H1 (cell line): ENCODE data around the gene CCAR1. TPM values are rescaled to one million over a fixed set of nuclear protein-coding genes. Genes with fewer than 3 reads are reported as not detected.
"Not testable (repeated sequence)": the region's sequence is repeated elsewhere in the genome, so short reads cannot be mapped to it uniquely, and the experiment has no call there.

ENCODE experiments used
- CTCF ChIA-PET: fragments of 300-600 bp; sonication (Branson Sonifier 250); formaldehyde crosslinking; loops from one replicate; lab custom pipeline; 2021; ENCODE audit not compliant: partially characterized antibody; lab: Charles Lee
- POLR2A ChIA-PET: fragments of 300-600 bp; sonication (Branson Sonifier 250); formaldehyde crosslinking; loops from one replicate; lab custom pipeline; 2021; ENCODE audit warnings: inconsistent platforms; ENCODE audit not compliant: partially characterized antibody; lab: Charles Lee
- DNase-seq, 2 experiments: peaks; one replicate each; pipeline versions ENCODE4 v3.0.0 to v3.0.0-alpha.2; 2010 to 2022; ENCODE audit warnings: low spot score in 2 of 2, low read depth in 1 of 2, mixed read lengths in 1 of 2
- FAIRE-seq: peaks from 2 replicates; lab custom pipeline; 2011; peaks lifted over from hg19 to GRCh38; lab: Jason Lieb, UNC
- H2AFZ ChIP-seq: 2 replicates; pipeline ENCODE4 v1.8.1; 2012; ENCODE audit warnings: low read length, inconsistent platforms
- H2AK5ac ChIP-seq: 2 replicates; pipeline ENCODE4 v1.6.1; 2013; ENCODE audit warnings: low read depth, low read length
- H2BK120ac ChIP-seq: replicated peaks from 2 replicates; pipeline ENCODE3; 2013; ENCODE audit warnings: low read depth, low read length, inconsistent platforms
- H2BK12ac ChIP-seq: 2 replicates; pipeline ENCODE4 v1.6.1; 2013; ENCODE audit warnings: low read depth, low read length
- H2BK15ac ChIP-seq: 2 replicates; pipeline ENCODE4 v1.6.1; 2013; ENCODE audit warnings: low read length
- H2BK20ac ChIP-seq: 2 replicates; pipeline ENCODE4 v1.6.1; 2013; ENCODE audit warnings: low read length
- H2BK5ac ChIP-seq: 2 replicates; pipeline ENCODE4 v1.6.1; 2013; ENCODE audit warnings: low read depth, low read length
- H3K14ac ChIP-seq: 2 replicates; pipeline ENCODE4 v1.6.1; 2013; ENCODE audit warnings: inconsistent platforms; ENCODE audit not compliant: insufficient read length
- H3K18ac ChIP-seq: 2 replicates; pipeline ENCODE4 v1.6.1; 2013; ENCODE audit warnings: low read length; ENCODE audit errors: extremely low read depth
- H3K23ac ChIP-seq: 2 replicates; pipeline ENCODE4 v1.6.1; 2013; ENCODE audit warnings: inconsistent platforms; ENCODE audit not compliant: insufficient read length
- H3K23me2 ChIP-seq: 2 replicates; pipeline ENCODE4 v1.6.1; 2013; ENCODE audit warnings: low read depth, low read length
- H3K27ac ChIP-seq: 2 replicates; pipeline ENCODE4 v1.6.1; 2011; ENCODE audit warnings: low read depth, low read length, inconsistent platforms
- H3K27me3 ChIP-seq, 4 experiments: replicated peaks in 1 of 4; 1 replicate in 1 of 4; 2 replicates in 3 of 4; pipeline versions ENCODE4 v1.6.1 to v1.8.1; 2011 to 2013; ENCODE audit warnings: low read length in 3 of 4, mild to moderate bottlenecking in 3 of 4, inconsistent platforms in 2 of 4, mixed read lengths in 2 of 4, moderate library complexity in 1 of 4; ENCODE audit not compliant: control insufficient read depth in 3 of 4, insufficient read depth in 3 of 4; ENCODE audit errors: extremely low read depth in 1 of 4
- H3K36me3 ChIP-seq, 4 experiments: 2 replicates each; pipeline versions ENCODE4 v1.6.1 to v1.8.1; 2011 to 2013; ENCODE audit warnings: mild to moderate bottlenecking in 4 of 4, low read length in 3 of 4, moderate library complexity in 2 of 4, control low read depth in 1 of 4, inconsistent platforms in 1 of 4; ENCODE audit not compliant: insufficient read depth in 4 of 4, control insufficient read depth in 2 of 4
- H3K4ac ChIP-seq: replicated peaks from 2 replicates; pipeline ENCODE3; 2013; ENCODE audit warnings: low read length, low read depth, mixed read lengths, inconsistent platforms; ENCODE audit not compliant: insufficient read length
- H3K4me1 ChIP-seq, 4 experiments: replicated peaks in 1 of 4; 1 replicate in 1 of 4; 2 replicates in 3 of 4; pipeline versions ENCODE4 v1.6.1 to v1.8.1; 2011 to 2013; ENCODE audit warnings: low read length in 3 of 4, inconsistent platforms in 2 of 4, mixed read lengths in 1 of 4; ENCODE audit not compliant: insufficient read depth in 4 of 4, control insufficient read depth in 3 of 4
- H3K4me2 ChIP-seq, 2 experiments: 2 replicates each; pipeline versions ENCODE4 v1.6.1 to v1.8.1; 2011 to 2013; ENCODE audit warnings: low read depth in 2 of 2, low read length in 2 of 2, control low read depth in 1 of 2, inconsistent platforms in 1 of 2, mild to moderate bottlenecking in 1 of 2; ENCODE audit not compliant: insufficient read depth in 1 of 2
- H3K4me3 ChIP-seq, 4 experiments: fragments of 200-600, 300-600 bp in 1 of 4; sonication (generic), shearing (Covaris generic), sonication (Bioruptor Twin) in 1 of 4; 2 replicates each; pipeline versions ENCODE4 v1.5.1 to v1.8.1; 2011 to 2016; ENCODE audit warnings: low read length in 4 of 4, low read depth in 3 of 4, control low read depth in 2 of 4, inconsistent platforms in 2 of 4, mild to moderate bottlenecking in 2 of 4, mixed read lengths in 1 of 4, moderate library complexity in 1 of 4; ENCODE audit not compliant: insufficient read depth in 2 of 4; ENCODE audit errors: extremely low read depth in 1 of 4
- H3K56ac ChIP-seq: replicated peaks from 2 replicates; pipeline ENCODE3; 2013; ENCODE audit warnings: low read depth, mild to moderate bottlenecking, mixed read lengths, low read length, inconsistent platforms; ENCODE audit not compliant: insufficient read length
- H3K79me1 ChIP-seq: 2 replicates; pipeline ENCODE4 v1.6.1; 2013; ENCODE audit warnings: low read depth, low read length, control low read depth
- H3K79me2 ChIP-seq, 2 experiments: 2 replicates each; pipeline versions ENCODE4 v1.6.1 to v1.8.1; 2012 to 2013; ENCODE audit warnings: low read length in 2 of 2, mild to moderate bottlenecking in 2 of 2, inconsistent platforms in 1 of 2; ENCODE audit not compliant: insufficient read depth in 2 of 2, control insufficient read depth in 1 of 2
- H3K9ac ChIP-seq, 4 experiments: replicated peaks in 1 of 4; 1 replicate in 1 of 4; 2 replicates in 3 of 4; pipeline versions ENCODE4 v1.6.1 to v1.8.1; 2011 to 2013; ENCODE audit warnings: low read depth in 3 of 4, low read length in 3 of 4, control low read depth in 2 of 4, mild to moderate bottlenecking in 2 of 4, moderate library complexity in 2 of 4, inconsistent platforms in 1 of 4; ENCODE audit errors: extremely low read depth in 1 of 4
- H3K9me3 ChIP-seq, 2 experiments: 2 replicates each; pipeline versions ENCODE4 v1.6.1 to v1.8.1; 2012 to 2013; ENCODE audit warnings: mild to moderate bottlenecking in 2 of 2, moderate library complexity in 2 of 2, control low read depth in 1 of 2, inconsistent platforms in 1 of 2, low read depth in 1 of 2, low read length in 1 of 2, mixed read lengths in 1 of 2; ENCODE audit not compliant: insufficient read depth in 2 of 2
- H4K20me1 ChIP-seq, 2 experiments: replicated peaks in 1 of 2; 2 replicates each; pipeline versions ENCODE3 to v1.8.1; 2011 to 2013; ENCODE audit warnings: inconsistent platforms in 2 of 2, low read length in 2 of 2, mild to moderate bottlenecking in 1 of 2; ENCODE audit not compliant: insufficient read depth in 2 of 2, control insufficient read depth in 1 of 2
- H4K5ac ChIP-seq: 2 replicates; pipeline ENCODE4 v1.6.1; 2013; ENCODE audit warnings: low read length, low read depth, mixed read lengths, inconsistent platforms; ENCODE audit not compliant: insufficient read length
- H4K8ac ChIP-seq: 2 replicates; pipeline ENCODE4 v1.8.0; 2013; ENCODE audit warnings: mild to moderate bottlenecking, moderate library complexity, low read length, inconsistent platforms; ENCODE audit not compliant: insufficient read depth; ENCODE audit errors: extremely low read depth
- H4K91ac ChIP-seq: replicated peaks from 2 replicates; pipeline ENCODE3; 2013; ENCODE audit warnings: low read length, mixed read lengths, inconsistent platforms; ENCODE audit not compliant: insufficient read length
- KDM4A ChIP-seq: IDR thresholded peaks from one replicate; pipeline ENCODE4 v1.7.1; 2012; ENCODE audit warnings: low read depth, mild to moderate bottlenecking, moderate library complexity, low read length, inconsistent platforms; ENCODE audit not compliant: severe bottlenecking
- WGBS, 2 experiments: shearing (Covaris generic) in 1 of 2; methylation state at CpG; one replicate each; pipeline versions ENCODE4 v1.1.6 to v1.1.7; 2013 to 2015; ENCODE audit warnings: low lambda C conversion rate in 2 of 2, mixed read lengths in 2 of 2, inconsistent platforms in 1 of 2, low coverage in 1 of 2, missing lambda C conversion rate in 1 of 2; ENCODE audit not compliant: insufficient replicate concordance in 2 of 2, insufficient coverage in 1 of 2, insufficient read length in 1 of 2; ENCODE audit errors: extremely low coverage in 1 of 2, missing lambda C conversion rate in 1 of 2; 5-methylcytosine and 5-hydroxymethylcytosine counted together
- polyA plus RNA-seq, 7 experiments: library from polyadenylated mRNA; depleted of rRNA in 3 of 7; stranded (reverse) in 5 of 7; unstranded in 2 of 7; fragments of >200 nt in 5 of 7; fragments of 200-250 nt in 2 of 7; gene quantifications; 1 replicate in 5 of 7; 2 replicates in 1 of 7; 4 replicates in 1 of 7; pipeline versions ENCODE4 v1.2.1 to v1.2.3, GENCODE V29; 2011 to 2013; ENCODE audit warnings: missing spikeins in 2 of 7, mixed read lengths in 2 of 7
- total RNA-seq: library from RNA; stranded (reverse); fragmentation: NEBNext Ultra II Directional; extraction: Animal tissue kit (Norgen Biotek cat#: 25700); gene quantifications from 2 replicates; pipeline ENCODE4 v1.2.1, GENCODE V29; 2021

The CCAR1 gene
- total and polyA plus RNA-seq, 2 of the 8 experiments (the other 6 are each of a cell fraction or from before 2014, with no cell fraction given): 91.6 to 111 TPM

- FAIRE-seq, H3K36me3 ChIP-seq, H3K9me3 ChIP-seq, H3K4ac ChIP-seq, H2BK15ac ChIP-seq, H2BK5ac ChIP-seq: not testable (repeated sequence)
- DNase-seq: peak in 1 of 2 experiments; percentile 59
- WGBS, 2 experiments: 7% methylated on average over 11 of the region's 59 CpGs; no CpG with 5 or more reads in 1 of the 2 experiments
- TF ChIP-seq KDM4A: peak; percentile 63
- TF ChIP-seq, all 59 proteins: peak for 1; not testable (repeated sequence) for 58
- Histone ChIP-seq H3K27me3 (peaks cover 0 to 13% (median 12%) of the 10 kb centered on the region in 4 experiments; a peak in 5 of 7 replicates), H3K4me3 (peak overlapping the region; percentile 30 to 66 (median 50)), H3K18ac (peak overlapping the region; percentile 48), H4K8ac (peak overlapping the region; percentile 86; the same call in 1 of the 2 replicates), H2AFZ (peak overlapping the region; percentile 92), H3K4me2 (peak overlapping the region; percentile 32 to 84)
- not testable (repeated sequence) for H3K23ac ChIP-seq, H2BK12ac ChIP-seq, H3K9ac ChIP-seq, H4K20me1 ChIP-seq, H2BK120ac ChIP-seq, H4K91ac ChIP-seq, H3K27ac ChIP-seq, H2AK5ac ChIP-seq, H3K79me2 ChIP-seq, H3K14ac ChIP-seq, H3K4me1 ChIP-seq, H3K79me1 ChIP-seq, H4K5ac ChIP-seq, H3K23me2 ChIP-seq, H2BK20ac ChIP-seq, H3K56ac ChIP-seq
- POLR2A ChIA-PET: interaction anchor here (0.6 to 1.6 kb wide), 6 partner anchors 9 to 1089 kb away, joined by 3 to 10 read pairs (median 4); partner anchors contain the start of genes DDX21 and DDX50
- CTCF ChIA-PET: interaction anchor here (0.5 to 2.3 kb wide), 5 partner anchors 14 to 674 kb away, joined by 3 to 11 read pairs (median 5); no protein-coding TSS in a partner anchor
Observed at GRCh38 chr10:68828083-68828601, 107.1 kb downstream of the CCAR1 start.
